Esophagus (tissue), 2 donors: ENCODE measurements around the gene PICALM. TPM values are rescaled to one million over a fixed set of nuclear protein-coding genes. Genes with fewer than 3 reads are reported as not detected.

Experiments used
- H3K27ac ChIP-seq, 2 donors: one replicate each; pipeline ENCODE4 v1.5.1; 2013; ENCODE audit warnings: low read depth in 2 of 2, mild to moderate bottlenecking in 2 of 2, inconsistent platforms in 1 of 2, low read length in 1 of 2, moderate library complexity in 1 of 2
- H3K27me3 ChIP-seq, 2 donors: one replicate each; pipeline ENCODE4 v1.6.1; 2013; ENCODE audit warnings: low read length in 2 of 2, control low read depth in 1 of 2, mild to moderate bottlenecking in 1 of 2; ENCODE audit not compliant: insufficient read depth in 2 of 2, control insufficient read depth in 1 of 2
- H3K36me3 ChIP-seq, 2 donors: one replicate each; pipeline ENCODE4 v1.6.1; 2013; ENCODE audit warnings: low read length in 1 of 2; ENCODE audit not compliant: control insufficient read depth in 2 of 2, insufficient read depth in 2 of 2
- H3K4me1 ChIP-seq, 2 donors: one replicate each; pipeline ENCODE4 v1.6.1; 2013; ENCODE audit warnings: low read length in 1 of 2; ENCODE audit not compliant: control insufficient read depth in 2 of 2, insufficient read depth in 2 of 2
- H3K4me3 ChIP-seq, 2 donors: one replicate each; pipeline ENCODE4 v1.5.1; 2013; ENCODE audit warnings: low read length in 2 of 2, mild to moderate bottlenecking in 2 of 2, low read depth in 1 of 2, moderate library complexity in 1 of 2
- H3K9me3 ChIP-seq, 2 donors: one replicate each; pipeline ENCODE4 v1.6.1; 2013; ENCODE audit warnings: mild to moderate bottlenecking in 2 of 2, low read depth in 1 of 2, low read length in 1 of 2, moderate library complexity in 1 of 2; ENCODE audit not compliant: control insufficient read depth in 2 of 2, insufficient read depth in 1 of 2
- WGBS, 2 donors: extraction: QIAGEN DNeasy Blood & Tissue Kit; methylation state at CpG; one replicate each; pipeline ENCODE4 v1.1.7; 2013; 5-methylcytosine and 5-hydroxymethylcytosine counted together
- polyA plus RNA-seq, 2 donors: library from polyadenylated mRNA; stranded (reverse); fragments of 200-250 nt; gene quantifications; one replicate each; pipeline ENCODE4 v1.2.3, GENCODE V29; 2013
- donor health status: healthy with polysubstance abuse.
- donor health status: Bipolar disorder and iron deficiency.

The PICALM gene
- polyA plus RNA-seq, 2 donors: 60.9 to 61.1 TPM

GRCh38 chr11:86014221-86014620, 54.7 kb downstream of the PICALM start:
- H3K9me3 ChIP-seq: no peaks in the 10 kb centered on the region
- no peak overlapping the region for H3K4me3 ChIP-seq
- H3K27me3 ChIP-seq: no peaks in the 10 kb centered on the region
- 34 to 48% methylated on average over 2 of the region's 2 CpGs for WGBS, 2 donors
- H3K36me3 ChIP-seq: no peaks in the 10 kb centered on the region
- H3K27ac ChIP-seq: no peak overlapping the region
- H3K4me1 ChIP-seq: no peaks in the 10 kb centered on the region

- no peaks in the 10 kb centered on the region for H3K36me3 ChIP-seq
- H3K27me3 ChIP-seq: no peaks in the 10 kb centered on the region
- no peaks in the 10 kb centered on the region for H3K4me1 ChIP-seq
- H3K9me3 ChIP-seq: no peaks in the 10 kb centered on the region
- H3K4me3 ChIP-seq: no peak overlapping the region
- H3K27ac ChIP-seq: no peak overlapping the region
Observed at GRCh38 chr11:86013713-86014112, 55.2 kb downstream of the PICALM start.

- H3K36me3 ChIP-seq: peaks cover 0 to 2% of the 10 kb centered on the region in 2 donors
- no peaks in the 10 kb centered on the region for H3K27me3 ChIP-seq
Observed at GRCh38 chr11:86011175-86011574, 57.7 kb downstream of the PICALM start.

GRCh38 chr11:86003654-86004053, 65.2 kb downstream of the PICALM start:
- no peak overlapping the region for H3K27ac ChIP-seq
- H3K27me3 ChIP-seq: no peaks in the 10 kb centered on the region
- no peaks in the 10 kb centered on the region for H3K4me1 ChIP-seq
- WGBS, 2 donors: 53 to 59% methylated on average over 2 of the region's 2 CpGs
- no peaks in the 10 kb centered on the region for H3K9me3 ChIP-seq
- H3K36me3 ChIP-seq: peaks cover 6 to 10% of the 10 kb centered on the region in 2 donors
- no peak overlapping the region for H3K4me3 ChIP-seq

More at GRCh38 chr11:86011175-86011574, 57.7 kb downstream of the PICALM start:
- no peak overlapping the region for H3K4me3 ChIP-seq
- WGBS, 2 donors: 94 to 97% methylated on average over 1 of the region's 1 CpG
- H3K4me1 ChIP-seq: no peaks in the 10 kb centered on the region
- H3K9me3 ChIP-seq: no peaks in the 10 kb centered on the region
- H3K27ac ChIP-seq: no peak overlapping the region

- H3K27me3 ChIP-seq: no peaks in the 10 kb centered on the region
- no peak overlapping the region for H3K27ac ChIP-seq
- no peak overlapping the region for H3K4me3 ChIP-seq
- H3K36me3 ChIP-seq: peaks cover 11% of the 10 kb centered on the region in 2 donors
- WGBS, 2 donors: 95 to 99% methylated on average over 3 of the region's 3 CpGs
- no peaks in the 10 kb centered on the region for H3K9me3 ChIP-seq
- H3K4me1 ChIP-seq: no peaks in the 10 kb centered on the region
Observed at GRCh38 chr11:86002431-86002830, 66.5 kb downstream of the PICALM start.

- no peak overlapping the region for H3K4me3 ChIP-seq
- 95 to 96% methylated on average over 2 of the region's 2 CpGs for WGBS, 2 donors
- no peak overlapping the region for H3K27ac ChIP-seq
- no peaks in the 10 kb centered on the region for H3K9me3 ChIP-seq
- H3K36me3 ChIP-seq: peaks cover 0 to 2% of the 10 kb centered on the region in 2 donors
- H3K4me1 ChIP-seq: no peaks in the 10 kb centered on the region
- H3K27me3 ChIP-seq: no peaks in the 10 kb centered on the region
Observed at GRCh38 chr11:85991508-85991907, 77.4 kb downstream of the PICALM start.

- Histone ChIP-seq H3K4me1 (no peaks in the 10 kb centered on the region), H3K9me3 (no peaks in the 10 kb centered on the region), H3K4me3 (no peak overlapping the region), H3K27me3 (no peaks in the 10 kb centered on the region), H3K27ac (no peak overlapping the region), H3K36me3 (peaks cover 0 to 2% of the 10 kb centered on the region in 2 donors)
- 79 to 82% methylated on average over 2 of the region's 2 CpGs for WGBS, 2 donors
Observed at GRCh38 chr11:85989746-85990145, 79.1 kb downstream of the PICALM start.

- no peaks in the 10 kb centered on the region for H3K9me3 ChIP-seq
- peaks cover 0 to 2% of the 10 kb centered on the region in 2 donors for H3K36me3 ChIP-seq
- H3K27me3 ChIP-seq: no peaks in the 10 kb centered on the region
- H3K4me3 ChIP-seq: no peak overlapping the region
- 79 to 88% methylated on average over 3 of the region's 3 CpGs for WGBS, 2 donors
- H3K27ac ChIP-seq: no peak overlapping the region
- no peaks in the 10 kb centered on the region for H3K4me1 ChIP-seq
Observed at GRCh38 chr11:85988780-85989179, 80.1 kb downstream of the PICALM start.

GRCh38 chr11:85977751-85978160, 91.1 kb downstream of the PICALM start:
- Histone ChIP-seq H3K4me1 (no peaks in the 10 kb centered on the region), H3K27me3 (no peaks in the 10 kb centered on the region), H3K36me3 (peaks cover 0 to 6% of the 10 kb centered on the region in 2 donors), H3K27ac (no peak overlapping the region), H3K9me3 (no peaks in the 10 kb centered on the region), H3K4me3 (no peak overlapping the region)
- 77% methylated on average over 4 of the region's 4 CpGs for WGBS, 2 donors

- no peaks in the 10 kb centered on the region for H3K4me1 ChIP-seq
- H3K27me3 ChIP-seq: no peaks in the 10 kb centered on the region
- no peak overlapping the region for H3K4me3 ChIP-seq
- H3K27ac ChIP-seq: no peak overlapping the region
- WGBS, 2 donors: 88 to 89% methylated on average over 1 of the region's 1 CpG
- H3K36me3 ChIP-seq: peaks cover 0 to 8% of the 10 kb centered on the region in 2 donors
- H3K9me3 ChIP-seq: no peaks in the 10 kb centered on the region
Observed at GRCh38 chr11:85976525-85976924, 92.4 kb downstream of the PICALM start.
